Endothelial cell of umbilical vein (primary cell): ENCODE data around the gene ARID5A. TPM values are rescaled to one million over a fixed set of nuclear protein-coding genes. Genes with fewer than 3 reads are reported as not detected.

Experiments used
- BruUV-seq: library from RNA; stranded (reverse); fragments of 400-500 nt; replicated peaks from 2 replicates; lab custom pipeline; 2021; lab: Mats Ljungman, UMichigan
- CTCF ChIA-PET: fragments of 300-600, 350-600 bp; sonication (Branson Sonifier 250); formaldehyde crosslinking; loops from one replicate; lab custom pipeline; 2021; ENCODE audit warnings: antibody characterized with exemption, inconsistent platforms; lab: Charles Lee
- POLR2A ChIA-PET: fragments of 300-600, 350-600 bp; sonication (Branson Sonifier 250); formaldehyde crosslinking; loops from one replicate; lab custom pipeline; 2021; ENCODE audit warnings: antibody characterized with exemption, inconsistent platforms; lab: Charles Lee
- DNase-seq: peaks from one replicate; pipeline ENCODE4 v3.0.0-alpha.2; 2011; ENCODE audit warnings: low read depth, low spot score
- FAIRE-seq: peaks from 2 replicates; lab custom pipeline; 2011; peaks lifted over from hg19 to GRCh38; lab: Jason Lieb, UNC
- H2AFZ ChIP-seq: 2 replicates; pipeline ENCODE4 v1.6.0; 2012; ENCODE audit warnings: low read depth, low read length, control low read depth, inconsistent platforms
- H3K27ac ChIP-seq: 2 replicates; pipeline ENCODE4 v1.5.1; 2011; ENCODE audit warnings: low read depth, mild to moderate bottlenecking, control low read depth, low read length, moderate library complexity; ENCODE audit not compliant: insufficient read depth
- H3K27me3 ChIP-seq, 2 experiments: 2 replicates each; pipeline versions ENCODE4 v1.6.0 to v1.6.1; 2011; ENCODE audit warnings: low read length in 2 of 2, mixed read lengths in 1 of 2; ENCODE audit not compliant: control insufficient read depth in 2 of 2, insufficient read depth in 2 of 2
- H3K36me3 ChIP-seq, 2 experiments: 2 replicates in 1 of 2; 3 replicates in 1 of 2; pipeline ENCODE4 v1.5.1; 2011; ENCODE audit warnings: low read length in 2 of 2, mild to moderate bottlenecking in 1 of 2, moderate library complexity in 1 of 2; ENCODE audit not compliant: control insufficient read depth in 2 of 2, insufficient read depth in 2 of 2; ENCODE audit errors: extremely low read depth in 1 of 2
- H3K4me1 ChIP-seq: 3 replicates; pipeline ENCODE4 v1.5.1; 2011; ENCODE audit warnings: mild to moderate bottlenecking, low read length; ENCODE audit not compliant: control insufficient read depth, insufficient read depth; ENCODE audit errors: extremely low read depth
- H3K4me2 ChIP-seq: 2 replicates; pipeline ENCODE4 v1.6.1; 2011; ENCODE audit warnings: low read length, control low read depth, mixed read lengths; ENCODE audit not compliant: insufficient read depth
- H3K4me3 ChIP-seq, 3 experiments: fragments of 200-600 bp in 1 of 3; sonication (generic), shearing (Covaris generic) in 1 of 3; replicated peaks in 1 of 3; 2 replicates each; pipeline ENCODE4 v1.5.1; 2011 to 2016; ENCODE audit warnings: control low read depth in 3 of 3, low read length in 3 of 3, mild to moderate bottlenecking in 2 of 3, inconsistent platforms in 1 of 3, low read depth in 1 of 3, moderate library complexity in 1 of 3; ENCODE audit not compliant: insufficient read depth in 1 of 3
- H3K79me2 ChIP-seq: 2 replicates; pipeline ENCODE4 v1.6.0; 2012; ENCODE audit warnings: low read length, inconsistent platforms; ENCODE audit not compliant: control insufficient read depth, insufficient read depth
- H3K9ac ChIP-seq: replicated peaks from 2 replicates; pipeline ENCODE3; 2011; ENCODE audit warnings: low read length, control low read depth; ENCODE audit not compliant: insufficient read depth; ENCODE audit errors: extremely low read depth
- H3K9me1 ChIP-seq: replicated peaks from 3 replicates; pipeline ENCODE4 v1.6.0; 2011; ENCODE audit warnings: mild to moderate bottlenecking, low read length; ENCODE audit not compliant: control insufficient read depth, insufficient read depth; ENCODE audit errors: extremely low read depth
- H3K9me3 ChIP-seq: replicated peaks from 2 replicates; pipeline ENCODE4 v1.5.1; 2012; ENCODE audit warnings: low read length, inconsistent platforms; ENCODE audit not compliant: control insufficient read depth, insufficient read depth
- H4K20me1 ChIP-seq: replicated peaks from 2 replicates; pipeline ENCODE3; 2011; ENCODE audit warnings: mild to moderate bottlenecking, low read length; ENCODE audit not compliant: control insufficient read depth, insufficient read depth; ENCODE audit errors: extremely low read depth
- CTCF ChIP-seq, 2 donors: IDR thresholded peaks; 1 replicate in 1 of 2; 2 replicates in 1 of 2; pipeline ENCODE4 v1.5.1; 2011; ENCODE audit warnings: low read length in 2 of 2, mild to moderate bottlenecking in 2 of 2, moderate library complexity in 2 of 2, control low read depth in 1 of 2, inconsistent platforms in 1 of 2, low read depth in 1 of 2; ENCODE audit not compliant: insufficient read depth in 1 of 2; ENCODE audit errors: extremely low read depth in 1 of 2
- EZH2 ChIP-seq: IDR thresholded peaks from 2 replicates; pipeline ENCODE4 v1.6.1; 2012; ENCODE audit warnings: borderline replicate concordance, low read depth, mild to moderate bottlenecking, moderate library complexity, low read length, inconsistent platforms; ENCODE audit not compliant: severe bottlenecking
- FOS ChIP-seq: IDR thresholded peaks from 2 replicates; pipeline ENCODE4 v1.6.1; 2011; ENCODE audit warnings: mild to moderate bottlenecking, low read length, moderate library complexity, borderline replicate concordance; ENCODE audit not compliant: insufficient read depth
- GATA2 ChIP-seq: IDR thresholded peaks from 2 replicates; pipeline ENCODE4 v1.7.0; 2011; ENCODE audit warnings: low read depth, mild to moderate bottlenecking, moderate library complexity, mixed read lengths, low read length; ENCODE audit not compliant: insufficient read length, insufficient read depth
- JUN ChIP-seq: IDR thresholded peaks from 2 replicates; pipeline ENCODE4 v1.6.1; 2011; ENCODE audit warnings: borderline replicate concordance, low read depth; ENCODE audit not compliant: insufficient read length, insufficient read depth
- MAX ChIP-seq: IDR thresholded peaks from 2 replicates; pipeline ENCODE4 v1.6.1; 2011; ENCODE audit not compliant: insufficient read depth, insufficient read length
- MYC ChIP-seq: IDR thresholded peaks from one replicate; pipeline ENCODE4 v1.6.1; 2011; ENCODE audit warnings: mild to moderate bottlenecking, low read depth, low read length
- POLR2A ChIP-seq: IDR thresholded peaks from 2 replicates; pipeline ENCODE4 v1.6.1; 2012; ENCODE audit warnings: low read depth, mild to moderate bottlenecking, control low read depth, low read length
- POLR2AphosphoS5 ChIP-seq: IDR thresholded peaks from 2 replicates; pipeline ENCODE4 v1.6.1; 2012; ENCODE audit warnings: low read depth, mild to moderate bottlenecking, control low read depth, low read length, moderate library complexity; ENCODE audit not compliant: insufficient read depth
- dilution Hi-C: fragments of 300-500 bp; cut with MboI; formaldehyde crosslinking; loops from one replicate; pipeline ENCODE4 v1.15.0; 2019; ENCODE audit warnings: low sequenced_read_pairs; ENCODE audit not compliant: extremely low pct_ligation_motif_present
- intact Hi-C: fragments of 100-400 bp; cut with micrococcal nuclease; formaldehyde crosslinking; loops from one replicate; pipeline ENCODE4 v1.10.0; 2022
- polyA plus RNA-seq, 4 experiments: library from polyadenylated mRNA; depleted of rRNA in 3 of 4; stranded (reverse) in 3 of 4; unstranded in 1 of 4; fragments of >200 nt; gene quantifications; 2 replicates each; pipeline versions ENCODE4 v1.2.1 to v1.2.3, GENCODE V29; 2011 to 2012; ENCODE audit warnings: missing spikeins in 1 of 4
- total RNA-seq: library from RNA; stranded (reverse); gene quantifications from 2 replicates; pipeline ENCODE4 v1.2.3, GENCODE V29; 2021

ARID5A gene
- total and polyA plus RNA-seq, 2 donors (not counting 3 experiments of a cell fraction or from before 2014, with no cell fraction given): 18.0 to 24.7 TPM

DNA sequence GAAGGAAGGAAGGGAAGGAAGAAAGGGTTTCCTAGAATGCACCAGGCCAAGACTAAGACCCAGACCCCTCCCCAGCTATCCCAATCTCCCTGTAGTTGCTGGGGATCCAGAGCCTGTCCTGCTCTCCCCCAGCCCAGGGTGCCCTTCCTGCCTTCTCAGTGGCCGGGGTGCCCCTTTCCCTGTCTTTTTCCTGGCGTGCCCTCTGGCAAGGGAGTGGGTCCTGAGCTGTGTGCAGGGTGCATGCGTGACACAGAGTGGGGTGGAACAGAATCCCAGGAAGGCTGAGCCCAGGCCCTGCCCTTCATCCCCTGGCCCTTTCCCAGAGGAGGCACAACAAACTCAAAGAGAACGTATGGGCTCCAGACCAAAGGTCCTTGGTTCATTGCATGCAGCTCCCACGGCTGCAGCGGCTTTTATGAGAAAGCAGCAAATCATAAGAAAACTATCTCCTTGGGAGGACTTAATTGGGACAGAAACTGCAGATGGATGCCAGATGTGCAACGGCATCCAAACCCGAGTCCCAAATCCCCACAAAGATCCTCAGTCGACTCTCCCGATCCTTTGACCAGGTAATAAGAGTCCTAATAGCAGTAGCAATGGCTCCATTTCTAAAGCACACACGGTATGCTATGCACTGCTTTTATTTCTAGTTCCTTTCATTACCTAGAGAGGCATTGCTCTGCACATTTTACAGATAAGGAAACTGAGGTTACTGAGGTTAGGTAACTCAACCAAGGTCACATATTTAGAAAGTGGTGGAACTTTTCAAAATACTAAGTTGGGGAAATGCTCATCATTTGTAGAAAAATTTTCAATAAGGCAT, 12.7 kb upstream of the ARID5A start:
- TF ChIP-seq CTCF (IDR thresholded peaks at IDR 0.05; ENCODE audit: extremely low read depth in 1 of 2, insufficient read depth in 1 of 2, low read depth in 1 of 2, low read length in 2 of 2): no peak
- H3K9me1 ChIP-seq: no peaks in the 10 kb centered on the region
- BruUV-seq: no TSS peak
- dilution Hi-C loops (no loop called here), intact Hi-C loops (no loop called here)
- ChIA-PET POLR2A (no interaction called here), CTCF (interaction anchor here (0.6 kb wide), 2 partner anchors 193 to 581 kb away, joined by 3 to 4 read pairs; no protein-coding TSS in a partner anchor)
- no peak overlapping the region for H3K9ac ChIP-seq
- H3K79me2 ChIP-seq: no peaks in the 10 kb centered on the region
- no peak overlapping the region for H3K27ac ChIP-seq
- H2AFZ ChIP-seq: no peak overlapping the region
- H3K36me3 ChIP-seq: no peaks in the 10 kb centered on the region
- DNase-seq: no peak
- no peak overlapping the region for H3K4me3 ChIP-seq
- H3K9me3 ChIP-seq: no peaks in the 10 kb centered on the region
- H3K27me3 ChIP-seq: no peaks in the 10 kb centered on the region
- peaks cover 12% of the 10 kb centered on the region for H3K4me1 ChIP-seq
- no peaks in the 10 kb centered on the region for H4K20me1 ChIP-seq
- no peak for FAIRE-seq
- no peak overlapping the region for H3K4me2 ChIP-seq

- Histone ChIP-seq H3K4me2 (no peak overlapping the region), H4K20me1 (no peaks in the 10 kb centered on the region), H3K4me3 (no peak overlapping the region), H3K9ac (no peak overlapping the region), H3K79me2 (no peaks in the 10 kb centered on the region), H3K4me1 (peaks cover 15% of the 10 kb centered on the region), H3K9me1 (no peaks in the 10 kb centered on the region), H3K36me3 (no peaks in the 10 kb centered on the region), H3K27me3 (no peaks in the 10 kb centered on the region), H2AFZ (no peak overlapping the region), H3K27ac (no peak overlapping the region), H3K9me3 (no peaks in the 10 kb centered on the region)
- FAIRE-seq: no peak
- CTCF ChIA-PET: interaction anchor here (1.3 kb wide), 1 partner anchor 30 kb away, joined by 5 read pairs; no protein-coding TSS in a partner anchor
- BruUV-seq: no TSS peak
- intact Hi-C loops (loop anchor here (5.0 kb wide), 1 partner anchor 218 kb away; the partner anchor contains the start of gene LMAN2L), dilution Hi-C loops (no loop called here)
- TF ChIP-seq GATA2 (no peak), JUN (no peak), POLR2AphosphoS5 (no peak), POLR2A (no peak), CTCF (IDR thresholded peaks at IDR 0.05; ENCODE audit: extremely low read depth in 1 of 2, insufficient read depth in 1 of 2, low read depth in 1 of 2, low read length in 2 of 2) (no peak), MAX (no peak), FOS (no peak), EZH2 (no peak), MYC (no peak)
- POLR2A ChIA-PET: no interaction called here
- no peak for DNase-seq
Observed at GRCh38 chr2:96524482-96525210, 11.9 kb upstream of the ARID5A start.
